Thymus (tissue), 11 donors: Measurements from ENCODE around the gene ZNF280A. TPM values are rescaled to one million over a fixed set of nuclear protein-coding genes. Genes with fewer than 3 reads are reported as not detected.
"Not testable (repeated sequence)": the region's sequence is repeated elsewhere in the genome, so short reads cannot be mapped to it uniquely, and the experiment has no call there.

Experiments used
- DNase-seq, 9 donors: peaks; one replicate each; pipeline ENCODE4 v3.0.0-alpha.2; 2013; ENCODE audit warnings: low spot score in 9 of 9, low read depth in 6 of 9, missing footprints in 1 of 9
- H3K27ac ChIP-seq, 2 donors: one replicate each; pipeline ENCODE4 v1.5.1; 2013; ENCODE audit warnings: control low read depth in 1 of 2, low read depth in 1 of 2, low read length in 1 of 2, mild to moderate bottlenecking in 1 of 2, moderate library complexity in 1 of 2
- H3K27me3 ChIP-seq, 2 donors: one replicate each; pipeline ENCODE4 v1.5.1; 2013; ENCODE audit warnings: low read length in 1 of 2; ENCODE audit not compliant: control insufficient read depth in 2 of 2, insufficient read depth in 1 of 2
- H3K36me3 ChIP-seq, 2 donors: one replicate each; pipeline ENCODE4 v1.5.1; 2013; ENCODE audit warnings: low read length in 1 of 2, mild to moderate bottlenecking in 1 of 2, moderate library complexity in 1 of 2; ENCODE audit not compliant: control insufficient read depth in 2 of 2, insufficient read depth in 2 of 2
- H3K4me1 ChIP-seq, 2 donors: one replicate each; pipeline ENCODE4 v1.5.1; 2013; ENCODE audit warnings: low read length in 2 of 2; ENCODE audit not compliant: control insufficient read depth in 2 of 2, insufficient read depth in 2 of 2
- H3K4me3 ChIP-seq, 2 donors: one replicate each; pipeline ENCODE4 v1.5.1; 2013; ENCODE audit warnings: low read length in 2 of 2, control low read depth in 1 of 2, mild to moderate bottlenecking in 1 of 2
- H3K9me3 ChIP-seq, 2 donors: one replicate each; pipeline ENCODE4 v1.5.1; 2013; ENCODE audit warnings: low read length in 1 of 2, mild to moderate bottlenecking in 1 of 2; ENCODE audit not compliant: control insufficient read depth in 2 of 2, insufficient read depth in 1 of 2
- WGBS: extraction: QIAGEN DNeasy Blood & Tissue Kit; methylation state at CpG from one replicate; pipeline ENCODE4 v1.1.7; 2013; 5-methylcytosine and 5-hydroxymethylcytosine counted together
- polyA plus RNA-seq: library from polyadenylated mRNA; stranded (reverse); fragments of 200-250 nt; gene quantifications from one replicate; pipeline ENCODE4 v1.2.3, GENCODE V29; 2013
- total RNA-seq: library from RNA; stranded (reverse); fragments of 120-200 nt; gene quantifications from one replicate; pipeline ENCODE4 v1.2.4, GENCODE V29; 2013
- donor health status: healthy.

Gene ZNF280A
- total and polyA plus RNA-seq, 2 donors: 0.02 to 0.05 TPM

DNA sequence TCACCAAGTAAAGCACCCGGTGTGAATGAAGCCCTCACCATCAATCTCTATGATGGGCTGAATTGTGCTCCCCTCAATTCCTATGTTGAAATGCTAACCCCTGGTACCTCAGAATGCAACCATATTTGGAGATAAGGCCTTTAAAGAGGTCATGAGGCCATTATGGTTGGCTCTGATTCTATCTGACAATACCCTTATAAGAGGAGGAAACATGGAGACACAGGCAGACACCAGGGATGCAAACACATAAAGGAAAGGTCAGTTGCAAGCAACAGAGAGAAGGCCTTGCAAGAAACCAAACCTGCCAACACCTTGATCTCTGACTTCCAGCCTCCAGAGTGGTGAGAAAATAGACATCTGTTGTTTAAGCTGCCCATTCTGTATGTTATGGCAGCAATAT is 13.3 kb upstream of the ZNF280A start:
- peaks cover 0 to 2% of the 10 kb centered on the region in 2 donors for H3K27me3 ChIP-seq
- no peaks in the 10 kb centered on the region for H3K4me1 ChIP-seq
- WGBS: 95% methylated on average over 1 of the region's 1 CpG
- no peak overlapping the region for H3K4me3 ChIP-seq
- no peak for DNase-seq
- no peak overlapping the region for H3K27ac ChIP-seq
- no peaks in the 10 kb centered on the region for H3K36me3 ChIP-seq
- H3K9me3 ChIP-seq: no peaks in the 10 kb centered on the region

DNA sequence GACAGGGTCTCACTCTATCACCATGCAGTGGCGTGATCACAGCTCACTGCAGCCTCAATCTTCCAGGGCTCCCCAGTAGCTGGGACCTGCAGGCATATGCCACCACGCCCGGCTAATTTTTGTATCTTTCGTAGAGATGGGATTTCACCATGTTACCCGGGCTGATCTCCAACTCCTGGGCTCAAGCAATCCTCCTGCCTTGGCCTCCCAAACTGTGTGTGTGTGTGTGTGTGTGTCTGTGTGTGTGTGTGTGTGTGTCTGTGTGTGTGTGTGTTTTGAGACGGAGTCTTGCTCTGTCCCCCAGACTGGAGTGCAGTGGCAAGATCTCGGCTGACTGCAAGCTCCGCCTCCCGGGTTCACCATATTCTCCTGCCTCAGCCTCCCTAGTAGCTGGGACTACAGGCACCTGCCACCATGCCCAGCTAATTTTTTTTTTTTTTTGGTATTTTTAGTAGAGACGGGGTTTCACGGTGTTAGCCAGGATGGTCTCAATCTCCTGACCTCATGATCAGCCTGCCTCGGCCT is 12.5 kb upstream of the ZNF280A start:
- H3K4me1 ChIP-seq, H3K36me3 ChIP-seq, DNase-seq, H3K27ac ChIP-seq, H3K4me3 ChIP-seq, H3K27me3 ChIP-seq, H3K9me3 ChIP-seq: not testable (repeated sequence)
- 88% methylated on average over 12 of the region's 12 CpGs for WGBS

DNA sequence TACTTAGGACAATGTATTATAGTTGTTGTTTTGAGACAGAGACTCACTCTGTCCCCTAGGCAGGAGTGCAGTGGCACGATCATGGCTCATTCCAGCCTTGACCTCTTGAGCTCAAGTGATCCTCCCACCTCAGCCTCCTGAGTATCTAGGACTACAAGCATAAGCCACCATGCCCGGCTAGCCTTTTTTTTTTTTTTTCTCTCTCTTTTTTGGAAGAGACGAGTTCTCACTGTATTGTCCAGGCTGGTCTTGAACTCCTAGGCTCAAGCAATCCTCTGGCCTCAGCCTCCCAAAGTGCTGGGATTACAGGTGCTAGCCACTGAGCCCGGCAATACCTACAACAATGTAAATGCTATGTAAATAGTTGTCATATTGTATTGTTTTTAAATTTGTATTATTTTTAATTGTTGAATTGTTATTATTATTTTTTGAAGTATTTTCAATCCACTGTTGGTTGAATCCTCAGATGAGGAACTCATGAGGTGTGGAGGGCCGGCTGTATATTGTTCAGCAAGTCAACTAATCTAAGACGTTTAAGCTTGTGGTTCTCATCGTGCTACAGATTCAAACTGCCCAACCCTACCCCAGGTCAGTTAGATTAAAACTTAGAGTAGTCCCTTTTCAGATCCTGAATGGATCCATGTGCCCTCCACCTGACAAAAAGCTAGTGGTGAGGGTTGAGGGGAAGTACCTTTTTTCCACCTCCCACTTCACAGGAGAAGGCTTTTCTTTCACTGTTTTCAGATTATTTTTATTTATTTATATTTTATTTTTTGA is 11.9 kb upstream of the ZNF280A start:
- 96% methylated on average over 7 of the region's 7 CpGs for WGBS
- Histone ChIP-seq H3K36me3 (no peaks in the 10 kb centered on the region), H3K27me3 (no peaks in the 10 kb centered on the region), H3K27ac (no peak overlapping the region), H3K4me1 (no peaks in the 10 kb centered on the region), H3K9me3 (no peaks in the 10 kb centered on the region), H3K4me3 (no peak overlapping the region)
- no peak for DNase-seq

DNA sequence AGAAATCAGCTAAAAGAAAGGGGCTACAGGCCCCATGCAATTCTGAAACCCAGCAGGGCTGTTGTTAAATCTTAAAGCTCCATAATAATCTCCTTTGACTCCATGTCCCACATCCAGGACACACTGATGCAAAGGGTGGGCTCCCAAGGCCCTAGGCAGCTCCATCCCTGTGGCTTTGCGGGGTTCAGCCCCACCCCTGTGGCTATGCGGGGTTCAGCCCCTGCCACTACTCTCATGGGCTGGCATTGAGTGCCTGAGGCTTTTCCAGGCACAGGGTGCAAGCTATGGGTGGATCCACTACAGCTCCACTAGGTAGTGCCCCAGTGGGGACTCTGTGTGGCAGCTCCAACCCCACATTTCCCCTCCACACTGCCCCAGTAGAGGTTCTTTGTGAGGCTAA is 8.7 kb upstream of the ZNF280A start:
- DNase-seq: no peak
- Histone ChIP-seq H3K36me3 (no peaks in the 10 kb centered on the region), H3K9me3 (no peaks in the 10 kb centered on the region), H3K27me3 (no peaks in the 10 kb centered on the region), H3K27ac (no peak overlapping the region), H3K4me1 (no peaks in the 10 kb centered on the region), H3K4me3 (no peak overlapping the region)
- 97% methylated on average over 2 of the region's 2 CpGs for WGBS

DNA sequence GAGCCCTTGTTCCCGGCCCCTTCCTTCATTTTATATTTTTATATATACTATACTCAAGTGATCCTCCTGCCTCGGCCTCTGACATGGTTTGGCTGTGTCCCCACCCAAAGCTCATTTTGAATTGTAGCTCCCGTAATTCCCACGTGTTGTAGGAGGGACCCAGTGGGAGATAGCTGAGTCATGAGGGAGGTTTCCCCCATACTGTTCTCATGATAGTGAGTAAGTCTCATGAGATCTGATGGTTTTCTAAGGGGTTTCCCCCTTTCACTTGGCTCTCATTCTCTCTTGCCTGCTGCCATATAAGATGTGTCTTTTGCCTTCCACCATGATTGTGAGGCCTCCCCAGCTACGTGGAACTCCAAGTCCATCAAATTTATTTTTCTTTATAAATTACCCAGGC is 7.2 kb upstream of the ZNF280A start:
- no peak overlapping the region for H3K4me3 ChIP-seq
- no peak for DNase-seq
- H3K4me1 ChIP-seq: no peaks in the 10 kb centered on the region
- H3K9me3 ChIP-seq: no peaks in the 10 kb centered on the region
- WGBS: 92% methylated on average over 5 of the region's 5 CpGs
- H3K27ac ChIP-seq: no peak overlapping the region
- H3K36me3 ChIP-seq: no peaks in the 10 kb centered on the region
- no peaks in the 10 kb centered on the region for H3K27me3 ChIP-seq

DNA sequence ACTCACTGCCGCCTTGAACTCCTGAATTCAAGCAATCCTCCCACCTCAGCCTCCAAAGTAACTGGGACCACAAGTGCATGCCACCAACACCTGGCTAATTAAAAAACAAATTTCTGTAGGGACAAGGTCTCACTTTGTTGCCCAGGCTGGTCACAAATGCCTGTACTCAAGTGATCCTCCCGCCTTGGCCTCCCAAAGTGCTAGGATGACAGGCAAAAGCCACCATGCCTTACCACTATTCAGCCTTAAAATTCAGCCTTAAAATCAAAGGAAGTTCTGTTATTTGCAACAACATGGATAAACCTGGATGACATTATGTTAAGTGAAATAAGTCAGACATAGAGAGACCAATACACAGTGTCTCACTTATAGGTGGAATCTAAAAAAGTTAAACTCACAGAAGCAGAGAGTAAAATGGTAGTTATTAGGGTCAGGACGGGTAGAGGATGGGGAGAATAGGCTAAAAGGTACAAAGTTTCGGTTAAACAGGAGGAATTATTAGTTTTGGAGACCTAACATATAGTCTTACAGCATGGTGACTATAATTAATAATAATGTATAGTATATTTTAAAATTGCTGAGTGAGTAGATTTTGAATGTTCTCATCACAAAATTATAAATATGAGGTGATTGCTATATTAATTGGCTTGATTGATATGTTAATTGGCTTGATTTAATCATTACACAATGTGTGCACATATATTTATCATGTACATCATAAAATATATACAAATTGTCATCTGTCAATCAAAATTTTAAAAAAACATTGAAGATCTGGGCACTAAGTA is 6.2 kb upstream of the ZNF280A start:
- H3K4me3 ChIP-seq: no peak overlapping the region
- no peaks in the 10 kb centered on the region for H3K36me3 ChIP-seq
- no peaks in the 10 kb centered on the region for H3K27me3 ChIP-seq
- WGBS: 94% methylated on average over 4 of the region's 4 CpGs
- no peak overlapping the region for H3K27ac ChIP-seq
- DNase-seq: no peak
- H3K4me1 ChIP-seq: no peaks in the 10 kb centered on the region
- no peaks in the 10 kb centered on the region for H3K9me3 ChIP-seq

DNA sequence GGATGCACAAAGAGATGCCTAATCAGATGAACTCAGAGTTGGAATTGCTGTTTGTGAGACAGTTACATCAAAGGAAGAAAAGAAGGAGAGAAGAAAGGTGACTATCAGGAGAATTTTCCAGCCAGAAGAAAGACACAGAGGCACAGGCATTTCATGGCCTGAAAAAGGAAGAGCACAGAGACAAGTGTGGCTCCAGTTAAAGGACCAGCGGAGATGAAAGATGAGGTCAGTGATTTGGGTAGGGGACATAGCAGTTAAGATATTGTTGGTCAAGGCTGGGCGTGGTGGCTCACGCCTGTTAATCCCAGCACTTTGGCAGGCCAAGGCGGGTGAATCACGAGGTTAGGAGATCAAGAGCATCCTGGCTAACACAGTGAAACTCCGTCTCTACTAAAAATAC is 3.4 kb upstream of the ZNF280A start:
- no peak for DNase-seq
- 96% methylated on average over 6 of the region's 6 CpGs for WGBS
- no peaks in the 10 kb centered on the region for H3K4me1 ChIP-seq

DNA sequence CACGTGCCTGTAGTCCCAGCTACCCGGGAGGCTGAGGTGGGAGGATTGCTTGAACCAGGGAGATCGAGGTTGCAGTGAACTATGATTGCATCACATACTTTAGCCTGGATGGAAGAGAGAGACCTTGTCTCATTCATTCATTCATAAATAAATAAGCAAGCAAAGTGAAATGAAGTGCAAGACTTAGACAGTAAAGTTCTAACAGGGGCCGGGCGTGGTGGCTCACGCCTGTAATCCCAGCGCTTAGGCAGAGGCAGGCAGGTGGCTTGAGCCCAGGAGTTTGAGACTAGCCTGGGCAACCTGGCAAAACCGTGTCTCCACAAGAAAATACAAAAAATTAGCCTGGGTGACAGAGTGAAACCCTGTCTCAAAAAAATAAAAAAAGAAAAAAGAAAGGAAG is 1.6 kb upstream of the ZNF280A start:
- H3K27me3 ChIP-seq: no peaks in the 10 kb centered on the region
- no peaks in the 10 kb centered on the region for H3K4me1 ChIP-seq
- no peak for DNase-seq
- no peaks in the 10 kb centered on the region for H3K36me3 ChIP-seq
- H3K27ac ChIP-seq: no peak overlapping the region
- WGBS: 89% methylated on average over 8 of the region's 8 CpGs
- H3K4me3 ChIP-seq: no peak overlapping the region
- no peaks in the 10 kb centered on the region for H3K9me3 ChIP-seq

More for the DNA sequence above, 3.4 kb upstream of the ZNF280A start:
- no peaks in the 10 kb centered on the region for H3K9me3 ChIP-seq
- no peak overlapping the region for H3K27ac ChIP-seq
- H3K4me3 ChIP-seq: no peak overlapping the region
- no peaks in the 10 kb centered on the region for H3K27me3 ChIP-seq
- H3K36me3 ChIP-seq: no peaks in the 10 kb centered on the region
